NB4 (cell line): ENCODE measurements around the gene CDC73.
"Not testable (repeated sequence)": the region's sequence is repeated elsewhere in the genome, so short reads cannot be mapped to it uniquely, and the experiment has no call there.

Experiments
- DNase-seq: peaks from one replicate; pipeline ENCODE4 v3.0.0; 2010; ENCODE audit warnings: low read depth
- H3K4me3 ChIP-seq: one replicate; pipeline ENCODE4 v1.5.1; 2011; ENCODE audit warnings: mild to moderate bottlenecking, low read depth, low read length, moderate library complexity
- CTCF ChIP-seq: IDR thresholded peaks from one replicate; pipeline ENCODE4 v1.5.1; 2012; ENCODE audit warnings: low read depth, low read length
- MAX ChIP-seq: IDR thresholded peaks from 2 replicates; pipeline ENCODE4 v1.6.1; 2011; ENCODE audit warnings: low read depth, low read length
- MYC ChIP-seq: IDR thresholded peaks from 2 replicates; pipeline ENCODE4 v1.6.1; 2011; ENCODE audit warnings: low read depth, low read length
- POLR2A ChIP-seq: IDR thresholded peaks from 2 replicates; pipeline ENCODE4 v1.6.1; 2011; ENCODE audit warnings: mild to moderate bottlenecking; ENCODE audit not compliant: insufficient read length; ENCODE audit errors: extremely low read depth

Gene CDC73

GRCh38 chr1:193284219-193284618 lies 162.4 kb downstream of the CDC73 start:
- DNase-seq: no peak
- TF ChIP-seq POLR2A (no peak), MAX (no peak), CTCF (no peak), MYC (no peak)

GRCh38 chr1:193285641-193286040 lies 163.8 kb downstream of the CDC73 start:
- H3K4me3 ChIP-seq: no peak overlapping the region
- DNase-seq: no peak
- TF ChIP-seq POLR2A (no peak), MAX (no peak), CTCF (no peak), MYC (no peak)

More at GRCh38 chr1:193284219-193284618, 162.4 kb downstream of the CDC73 start:
- H3K4me3 ChIP-seq: no peak overlapping the region

- H3K4me3 ChIP-seq, DNase-seq: not testable (repeated sequence)
These were observed 166.8 kb downstream of the CDC73 start for GRCh38 chr1:193288548-193289080.

- H3K4me3 ChIP-seq: no peak overlapping the region
- no peak for TF ChIP-seq MYC
- TF ChIP-seq POLR2A: no peak
- TF ChIP-seq CTCF: no peak
- no peak for TF ChIP-seq MAX
- DNase-seq: no peak
These were observed 171.9 kb downstream of the CDC73 start for GRCh38 chr1:193293726-193294125.

- DNase-seq: no peak
- TF ChIP-seq CTCF (no peak), MAX (no peak), MYC (no peak), POLR2A (no peak)
- H3K4me3 ChIP-seq: no peak overlapping the region
These were observed 177.2 kb downstream of the CDC73 start for GRCh38 chr1:193299038-193299437.

- TF ChIP-seq MYC: no peak
- TF ChIP-seq MAX: no peak
- no peak overlapping the region for H3K4me3 ChIP-seq
- DNase-seq: no peak
These were observed 179.9 kb downstream of the CDC73 start for GRCh38 chr1:193301746-193302145.

GRCh38 chr1:193303849-193304248 lies 182.0 kb downstream of the CDC73 start:
- TF ChIP-seq MYC: no peak
- TF ChIP-seq CTCF: no peak
- TF ChIP-seq POLR2A: no peak
- no peak for TF ChIP-seq MAX
- no peak for DNase-seq
- H3K4me3 ChIP-seq: no peak overlapping the region
